OCI-LY1 (cell line): ENCODE data around the gene TSPAN32.
A peak's percentile ranks its signal among the peaks of the same experiment; 100 is the strongest.

Experiments used
- H2AFZ ChIP-seq: fragments of 200-600 bp; sonication (generic), shearing (Covaris generic); 2 replicates; pipeline ENCODE4 v1.6.0; 2014; ENCODE audit warnings: antibody characterized with exemption, mild to moderate bottlenecking, low read length
- H3F3A ChIP-seq: fragments of 200-600 bp; sonication (generic), shearing (Covaris generic); 2 replicates; pipeline ENCODE4 v1.6.0; 2014; ENCODE audit warnings: mild to moderate bottlenecking, antibody characterized with exemption, low read length, moderate library complexity; ENCODE audit not compliant: insufficient read depth
- H3K27ac ChIP-seq: fragments of 200-600 bp; sonication (generic); 2 replicates; pipeline ENCODE4 v1.5.1; 2014; ENCODE audit warnings: low read length, mixed run types, mild to moderate bottlenecking, low read depth; ENCODE audit not compliant: poor library complexity, severe bottlenecking
- H3K27me3 ChIP-seq: fragments of 200-600 bp; sonication (generic); 2 replicates; pipeline ENCODE4 v1.6.0; 2014; ENCODE audit warnings: antibody characterized with exemption, mild to moderate bottlenecking, low read length, moderate library complexity; ENCODE audit not compliant: insufficient read depth
- H3K36me3 ChIP-seq: fragments of 200-600 bp; sonication (generic); 2 replicates; pipeline ENCODE4 v1.6.1; 2014; ENCODE audit warnings: mild to moderate bottlenecking, antibody characterized with exemption, low read length, moderate library complexity, mixed read lengths; ENCODE audit not compliant: insufficient read depth
- H3K4me1 ChIP-seq: fragments of 200-600 bp; sonication (generic); 2 replicates; pipeline ENCODE4 v1.5.1; 2014; ENCODE audit warnings: mild to moderate bottlenecking, low read length, moderate library complexity; ENCODE audit not compliant: insufficient read depth, severe bottlenecking
- H3K4me2 ChIP-seq: fragments of 200-600 bp; sonication (generic), shearing (Covaris generic); 2 replicates; pipeline ENCODE4 v1.6.1; 2014; ENCODE audit warnings: low read length
- H3K4me3 ChIP-seq: fragments of 200-600 bp; sonication (generic); 2 replicates; pipeline ENCODE4 v1.5.1; 2014; ENCODE audit warnings: low read length, low read depth, mild to moderate bottlenecking, mixed read lengths; ENCODE audit not compliant: poor library complexity, severe bottlenecking
- H3K79me2 ChIP-seq: fragments of 200-600 bp; shearing (Covaris generic); 2 replicates; pipeline ENCODE4 v1.6.1; 2016; ENCODE audit warnings: mixed run types, low read length, mixed read lengths; ENCODE audit not compliant: insufficient read depth
- H3K9ac ChIP-seq: fragments of 200-600 bp; sonication (generic), shearing (Covaris generic); 2 replicates; pipeline ENCODE4 v1.6.1; 2014; ENCODE audit warnings: mild to moderate bottlenecking, low read length, mixed read lengths
- H3K9me2 ChIP-seq: fragments of 200-600 bp; sonication (generic), shearing (Covaris generic); 2 replicates; pipeline ENCODE4 v1.6.1; 2014; ENCODE audit warnings: low read depth, mild to moderate bottlenecking, low read length, mixed read lengths
- H3K9me3 ChIP-seq: fragments of 200-600 bp; shearing (Covaris generic); 2 replicates; pipeline ENCODE4 v1.6.1; 2014; ENCODE audit warnings: low read length, mixed read lengths
- H4K20me1 ChIP-seq: fragments of 200-600 bp; sonication (generic), shearing (Covaris generic); 2 replicates; pipeline ENCODE4 v1.6.0; 2016; ENCODE audit warnings: mild to moderate bottlenecking, low read length; ENCODE audit not compliant: insufficient read depth
- EZH2 ChIP-seq: fragments of 200-600 bp; sonication (generic), shearing (Covaris generic); IDR thresholded peaks from 2 replicates; pipeline ENCODE4 v1.8.0; 2017; ENCODE audit warnings: borderline replicate concordance, mixed run types, mild to moderate bottlenecking, antibody characterized with exemption, low read length, moderate library complexity, mixed read lengths
- TF ChIP-seq, protein P1 (sequence below): fragments of 200-600 bp; sonication (generic), shearing (Covaris generic); IDR thresholded peaks from 2 replicates; pipeline ENCODE4 v1.5.1; 2017; ENCODE audit warnings: mild to moderate bottlenecking, antibody characterized with exemption, low read length, moderate library complexity, mixed read lengths

Gene TSPAN32

DNA sequence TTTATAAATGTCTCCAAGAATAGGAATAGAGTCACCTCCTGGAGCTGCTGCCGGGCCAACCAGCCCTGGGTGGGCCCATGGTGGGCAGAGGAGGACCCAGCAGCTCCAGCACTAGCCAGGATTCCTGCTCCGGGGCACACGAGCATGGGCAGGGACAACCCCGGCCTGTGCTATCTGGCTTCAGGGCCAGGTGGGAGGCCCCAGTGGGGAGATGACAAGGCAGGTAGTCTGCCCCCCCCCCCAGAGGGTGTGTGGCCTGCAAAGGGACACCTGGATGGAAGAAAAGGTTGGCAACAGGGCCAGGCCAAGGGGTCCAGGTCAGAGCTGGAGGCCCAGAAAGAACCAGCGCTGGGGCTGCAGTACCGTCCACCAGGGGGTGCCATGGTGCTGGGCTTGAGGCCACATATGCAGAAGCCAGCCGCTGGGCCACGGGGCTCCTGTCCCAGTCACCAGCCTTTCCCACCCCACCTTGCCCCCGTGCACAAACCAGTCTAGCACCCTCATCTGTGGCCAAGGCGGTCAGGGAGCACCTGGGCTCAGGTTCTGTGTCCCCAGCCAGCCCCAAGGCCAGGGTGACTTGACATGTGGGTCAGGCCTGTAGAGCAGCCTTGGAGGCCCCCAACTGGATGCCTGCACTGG, 3.4 kb downstream of the TSPAN32 start:
- Histone ChIP-seq H4K20me1 (no peaks in the 10 kb centered on the region), H3F3A (no peaks in the 10 kb centered on the region), H2AFZ (no peak overlapping the region), H3K9me2 (no peaks in the 10 kb centered on the region), H3K27me3 (peaks cover 3% of the 10 kb centered on the region; the same call in 1 of the 2 replicates), H3K27ac (no peak overlapping the region), H3K4me2 (no peak overlapping the region), H3K79me2 (no peaks in the 10 kb centered on the region), H3K36me3 (no peaks in the 10 kb centered on the region), H3K9me3 (no peaks in the 10 kb centered on the region), H3K4me1 (no peaks in the 10 kb centered on the region), H3K9ac (no peak overlapping the region), H3K4me3 (no peak overlapping the region)
- TF ChIP-seq EZH2 = no peak
- TF ChIP-seq, protein P1, sequence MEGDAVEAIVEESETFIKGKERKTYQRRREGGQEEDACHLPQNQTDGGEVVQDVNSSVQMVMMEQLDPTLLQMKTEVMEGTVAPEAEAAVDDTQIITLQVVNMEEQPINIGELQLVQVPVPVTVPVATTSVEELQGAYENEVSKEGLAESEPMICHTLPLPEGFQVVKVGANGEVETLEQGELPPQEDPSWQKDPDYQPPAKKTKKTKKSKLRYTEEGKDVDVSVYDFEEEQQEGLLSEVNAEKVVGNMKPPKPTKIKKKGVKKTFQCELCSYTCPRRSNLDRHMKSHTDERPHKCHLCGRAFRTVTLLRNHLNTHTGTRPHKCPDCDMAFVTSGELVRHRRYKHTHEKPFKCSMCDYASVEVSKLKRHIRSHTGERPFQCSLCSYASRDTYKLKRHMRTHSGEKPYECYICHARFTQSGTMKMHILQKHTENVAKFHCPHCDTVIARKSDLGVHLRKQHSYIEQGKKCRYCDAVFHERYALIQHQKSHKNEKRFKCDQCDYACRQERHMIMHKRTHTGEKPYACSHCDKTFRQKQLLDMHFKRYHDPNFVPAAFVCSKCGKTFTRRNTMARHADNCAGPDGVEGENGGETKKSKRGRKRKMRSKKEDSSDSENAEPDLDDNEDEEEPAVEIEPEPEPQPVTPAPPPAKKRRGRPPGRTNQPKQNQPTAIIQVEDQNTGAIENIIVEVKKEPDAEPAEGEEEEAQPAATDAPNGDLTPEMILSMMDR = peak; percentile 84

DNA sequence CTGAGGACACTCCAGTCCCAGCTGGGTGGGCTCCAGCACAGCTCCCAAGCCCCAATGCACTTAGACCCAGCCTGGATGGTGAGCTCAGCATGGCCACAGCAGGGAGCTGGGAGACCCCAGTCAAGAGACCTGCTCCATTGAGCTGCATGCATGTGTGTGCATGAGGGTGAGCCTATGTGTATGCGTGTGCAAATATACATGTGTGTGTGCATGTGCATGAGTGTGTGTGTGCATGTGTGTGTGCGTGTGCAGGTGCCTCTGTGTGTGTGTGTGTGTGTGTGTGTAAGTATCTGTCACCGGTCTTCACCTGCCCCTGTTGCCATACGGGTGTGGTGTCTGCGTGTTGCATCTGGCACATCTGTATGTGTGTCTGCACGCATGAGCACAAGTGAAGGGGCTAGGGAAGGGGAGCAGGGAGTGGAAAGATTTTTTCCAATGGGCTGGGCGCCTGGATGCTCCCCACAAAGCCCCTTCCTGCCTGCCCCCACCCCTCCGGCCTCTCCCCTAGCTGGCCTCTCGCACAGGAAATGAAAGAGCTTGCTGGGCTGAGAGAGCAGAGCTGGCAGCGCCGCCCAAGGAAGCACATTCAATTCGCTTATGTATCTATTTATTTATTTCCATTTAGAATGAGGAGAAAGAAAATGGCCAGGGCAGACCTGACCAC, 4.1 kb downstream of the TSPAN32 start:
- H3K4me1 ChIP-seq = no peaks in the 10 kb centered on the region
- no peaks in the 10 kb centered on the region for H4K20me1 ChIP-seq
- no peaks in the 10 kb centered on the region for H3K79me2 ChIP-seq
- H2AFZ ChIP-seq = no peak overlapping the region
- no peak overlapping the region for H3K9ac ChIP-seq
- H3K4me3 ChIP-seq = no peak overlapping the region
- no peaks in the 10 kb centered on the region for H3K36me3 ChIP-seq
- no peaks in the 10 kb centered on the region for H3F3A ChIP-seq
- H3K27me3 ChIP-seq = 0 out of 2 replicates have a peak, but pooled peaks cover 6% of the 10 kb centered on the region
- no peak overlapping the region for H3K27ac ChIP-seq
- H3K9me2 ChIP-seq = no peaks in the 10 kb centered on the region
- no peak for TF ChIP-seq EZH2
- TF ChIP-seq, protein P1 = no peak
- H3K9me3 ChIP-seq = no peaks in the 10 kb centered on the region
- no peak overlapping the region for H3K4me2 ChIP-seq

DNA sequence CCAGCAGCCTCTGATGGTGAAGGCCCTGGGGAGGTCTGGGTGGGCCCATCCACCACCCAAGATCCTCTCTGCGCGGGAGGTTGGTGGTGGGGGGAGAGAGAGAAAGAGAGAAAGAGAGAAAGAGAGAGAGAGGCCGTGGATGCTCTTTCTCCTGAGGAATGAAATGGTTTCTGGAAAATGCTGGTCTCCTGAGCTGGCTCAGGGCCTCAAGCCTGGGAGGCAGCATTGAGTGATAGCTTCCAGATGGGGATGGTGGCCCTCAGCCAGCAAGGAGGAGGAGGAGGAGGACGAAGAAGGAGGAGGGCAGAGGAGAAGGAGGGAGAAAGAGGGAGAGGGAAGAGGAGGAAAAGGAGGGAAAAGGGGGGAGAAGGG, 4.6 kb downstream of the TSPAN32 start:
- 0 out of 2 replicates have a peak, but pooled peaks cover 6% of the 10 kb centered on the region for H3K27me3 ChIP-seq
- TF ChIP-seq, protein P1 = no peak
- TF ChIP-seq EZH2 = no peak
- no peaks in the 10 kb centered on the region for H4K20me1 ChIP-seq
- H3F3A ChIP-seq = no peaks in the 10 kb centered on the region
- no peaks in the 10 kb centered on the region for H3K9me2 ChIP-seq
- H3K27ac ChIP-seq = no peak overlapping the region
- no peak overlapping the region for H3K9ac ChIP-seq
- H3K4me3 ChIP-seq = no peak overlapping the region
- no peaks in the 10 kb centered on the region for H3K36me3 ChIP-seq
- no peaks in the 10 kb centered on the region for H3K4me1 ChIP-seq
- H3K9me3 ChIP-seq = no peaks in the 10 kb centered on the region
- no peaks in the 10 kb centered on the region for H3K79me2 ChIP-seq
- H3K4me2 ChIP-seq = no peak overlapping the region
- no peak overlapping the region for H2AFZ ChIP-seq
